ENCODE measurements around the gene SIPA1L3.

- TF ChIP-seq CTCF (conservative IDR thresholded peaks at IDR 0.05), result no peak
- TF ChIP-seq ZFX (IDR thresholded peaks at IDR 0.05), result no peak
These were observed 114.3 kb downstream of the SIPA1L3 start for GRCh38 chr19:38021352-38021751.

Measured in C4-2B (cell line).